T-helper 2 cell treated with Interferon-gamma antibody and Interleukin-4, amounts not matched to agents 5 μg/mL and 100 μg/mL, for 36 hours (primary cell): ENCODE results near the gene CAND2.
A peak's percentile ranks its signal among the peaks of the same experiment; 100 is the strongest.
"Not testable (repeated sequence)": the region's sequence is repeated elsewhere in the genome, so short reads cannot be mapped to it uniquely, and the experiment has no call there.

Experiments
- DNase-seq: peaks from one replicate; pipeline ENCODE4 v3.0.0; 2021; ENCODE audit warnings: low spot score
- H3K27ac Mint-ChIP-seq: one replicate; pipeline ENCODE4 v1.8.0; 2021; ENCODE audit warnings: mild to moderate bottlenecking, mixed read lengths
- H3K27me3 Mint-ChIP-seq: one replicate; pipeline ENCODE4 v1.8.0; 2021; ENCODE audit warnings: low read depth, mixed read lengths
- H3K36me3 Mint-ChIP-seq: one replicate; pipeline ENCODE4 v1.8.0; 2021; ENCODE audit warnings: low read depth, mixed read lengths
- H3K4me1 Mint-ChIP-seq: one replicate; pipeline ENCODE4 v1.8.0; 2021; ENCODE audit warnings: low read depth, mixed read lengths
- H3K4me3 Mint-ChIP-seq: one replicate; pipeline ENCODE4 v1.8.0; 2022; ENCODE audit warnings: mild to moderate bottlenecking, moderate library complexity, mixed read lengths
- H3K9me3 Mint-ChIP-seq: one replicate; pipeline ENCODE4 v1.8.0; 2021; ENCODE audit warnings: mixed read lengths

CAND2 gene

DNA sequence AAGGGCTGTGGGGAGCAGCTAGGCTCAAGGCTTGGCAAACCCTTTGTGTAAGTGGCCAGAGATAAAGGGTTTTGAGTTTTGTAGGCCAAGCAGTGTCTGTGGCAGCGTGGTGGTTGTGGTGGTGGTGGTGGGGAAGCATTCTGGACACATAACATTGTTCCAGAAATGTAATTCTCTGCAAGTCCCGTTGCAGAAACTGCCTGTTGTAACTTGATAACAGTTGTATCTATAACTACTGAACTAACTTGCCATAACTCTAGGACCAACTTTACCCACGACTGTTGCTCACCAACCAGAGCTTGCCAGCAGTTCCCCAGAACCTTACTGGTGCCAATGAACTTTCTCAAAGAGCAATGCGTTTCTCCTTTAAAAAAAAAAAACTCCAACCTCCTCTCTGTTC is 19.3 kb upstream of the CAND2 start:
- Mint-ChIP-seq H3K4me1 (no peaks in the 10 kb centered on the region), H3K27me3 (peaks cover 13% of the 10 kb centered on the region), H3K4me3 (no peak overlapping the region), H3K36me3 (no peaks in the 10 kb centered on the region), H3K9me3 (no peaks in the 10 kb centered on the region), H3K27ac (no peak overlapping the region)
- no peak for DNase-seq

DNA sequence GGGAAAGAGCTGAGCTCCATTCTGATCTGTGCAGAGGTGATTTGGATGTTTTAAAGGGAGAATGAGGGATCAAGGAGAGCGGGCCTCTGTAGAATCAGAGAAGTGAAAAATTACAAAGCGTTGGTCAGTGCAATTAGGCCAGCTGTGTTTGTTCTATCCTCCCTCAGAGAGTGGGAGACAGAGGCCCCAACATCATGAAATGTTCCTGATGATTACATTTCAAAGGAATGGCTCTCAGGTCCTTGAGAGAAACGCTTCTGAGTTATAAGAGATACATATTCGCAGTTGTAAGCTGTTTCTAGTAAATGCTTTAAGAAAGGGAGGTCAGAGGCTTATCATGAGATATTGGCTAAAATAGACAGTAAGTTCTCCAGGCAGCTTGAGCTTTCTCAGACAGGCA is 15.7 kb upstream of the CAND2 start:
- DNase-seq: no peak
- H3K36me3 Mint-ChIP-seq: no peaks in the 10 kb centered on the region
- H3K4me1 Mint-ChIP-seq: no peaks in the 10 kb centered on the region
- H3K4me3 Mint-ChIP-seq: no peak overlapping the region
- no peak overlapping the region for H3K27ac Mint-ChIP-seq
- peaks cover 15% of the 10 kb centered on the region for H3K27me3 Mint-ChIP-seq
- no peaks in the 10 kb centered on the region for H3K9me3 Mint-ChIP-seq

DNA sequence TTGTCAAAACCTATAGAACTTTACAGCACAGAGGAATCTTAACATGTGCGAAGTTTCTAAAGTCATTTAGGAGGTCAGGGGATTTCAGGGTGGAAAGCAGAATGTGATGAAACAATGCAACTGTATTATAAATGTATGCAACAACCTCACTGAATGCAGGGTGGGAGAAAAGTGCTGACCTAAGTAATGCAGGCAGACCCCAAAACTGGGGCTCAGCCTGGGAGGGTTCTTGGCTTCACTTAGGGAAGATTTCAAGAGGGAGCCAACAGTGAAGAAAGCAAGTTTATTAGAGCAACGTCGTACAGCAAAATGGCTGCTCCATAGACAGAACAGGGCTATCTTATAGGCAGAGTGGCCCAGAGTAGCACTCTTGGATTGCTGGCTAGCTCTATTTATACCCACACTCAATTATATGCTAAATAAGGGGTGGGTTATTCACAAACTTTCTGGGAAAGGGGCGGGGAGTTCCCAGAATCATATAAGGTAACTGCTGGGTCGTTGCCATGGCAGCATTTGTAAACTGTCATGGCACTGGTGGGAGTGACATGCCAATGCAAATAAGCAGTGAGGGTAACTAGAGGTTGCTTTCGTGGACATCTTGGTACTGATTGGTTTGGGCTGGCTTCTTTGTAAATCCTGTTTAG is 14.2 kb upstream of the CAND2 start:
- H3K36me3 Mint-ChIP-seq: no peaks in the 10 kb centered on the region
- no peak overlapping the region for H3K27ac Mint-ChIP-seq
- DNase-seq: no peak
- H3K27me3 Mint-ChIP-seq: peaks cover 18% of the 10 kb centered on the region
- H3K9me3 Mint-ChIP-seq: no peaks in the 10 kb centered on the region
- no peak overlapping the region for H3K4me3 Mint-ChIP-seq
- H3K4me1 Mint-ChIP-seq: no peaks in the 10 kb centered on the region

DNA sequence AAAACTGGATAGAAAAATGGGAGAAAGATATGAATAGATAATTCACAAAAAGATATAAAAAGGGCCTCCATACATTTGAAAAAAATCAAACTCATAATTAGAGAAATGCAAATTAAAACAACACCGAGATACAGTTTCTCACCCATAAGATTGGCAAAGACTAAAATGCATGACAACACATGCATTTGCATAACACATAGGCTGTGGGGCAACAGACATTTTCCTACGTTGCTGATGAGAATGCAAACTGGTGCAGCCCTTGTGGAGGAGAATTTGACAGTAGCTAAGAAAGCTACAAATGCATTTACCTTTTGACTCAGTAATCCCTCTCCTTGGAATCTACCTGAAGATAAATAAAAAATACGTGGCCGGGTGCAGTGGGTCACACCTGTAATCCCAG is 11.4 kb upstream of the CAND2 start:
- DNase-seq: no peak
- H3K27ac Mint-ChIP-seq: no peak overlapping the region
- no peaks in the 10 kb centered on the region for H3K4me1 Mint-ChIP-seq
- H3K36me3 Mint-ChIP-seq: no peaks in the 10 kb centered on the region
- no peak overlapping the region for H3K4me3 Mint-ChIP-seq
- H3K27me3 Mint-ChIP-seq: peaks cover 18% of the 10 kb centered on the region
- no peaks in the 10 kb centered on the region for H3K9me3 Mint-ChIP-seq

DNA sequence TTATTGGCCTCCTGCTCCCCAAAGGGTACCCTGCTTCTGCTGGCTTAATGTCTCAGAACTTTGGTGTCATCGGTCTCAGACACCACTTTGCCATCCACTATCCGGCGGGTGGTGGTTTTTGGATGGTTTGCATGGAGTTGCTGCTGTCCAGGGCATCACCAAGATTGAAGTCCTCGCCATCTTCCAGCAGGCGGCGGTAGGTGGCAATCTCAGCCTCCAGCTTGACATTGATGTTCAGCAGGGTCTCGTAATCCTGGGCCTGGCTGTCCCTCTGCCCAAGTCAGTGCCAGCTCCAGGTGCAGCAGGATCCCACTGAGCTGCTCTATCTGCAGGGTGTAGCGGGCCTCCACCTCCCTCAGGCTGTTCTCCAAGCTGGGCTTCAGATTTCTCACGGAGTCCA is 9.1 kb upstream of the CAND2 start:
- not testable (repeated sequence) for H3K4me3 Mint-ChIP-seq, H3K36me3 Mint-ChIP-seq, H3K9me3 Mint-ChIP-seq, H3K4me1 Mint-ChIP-seq, H3K27ac Mint-ChIP-seq
- peaks cover 21% of the 10 kb centered on the region for H3K27me3 Mint-ChIP-seq
- peak; percentile 29 for DNase-seq

DNA sequence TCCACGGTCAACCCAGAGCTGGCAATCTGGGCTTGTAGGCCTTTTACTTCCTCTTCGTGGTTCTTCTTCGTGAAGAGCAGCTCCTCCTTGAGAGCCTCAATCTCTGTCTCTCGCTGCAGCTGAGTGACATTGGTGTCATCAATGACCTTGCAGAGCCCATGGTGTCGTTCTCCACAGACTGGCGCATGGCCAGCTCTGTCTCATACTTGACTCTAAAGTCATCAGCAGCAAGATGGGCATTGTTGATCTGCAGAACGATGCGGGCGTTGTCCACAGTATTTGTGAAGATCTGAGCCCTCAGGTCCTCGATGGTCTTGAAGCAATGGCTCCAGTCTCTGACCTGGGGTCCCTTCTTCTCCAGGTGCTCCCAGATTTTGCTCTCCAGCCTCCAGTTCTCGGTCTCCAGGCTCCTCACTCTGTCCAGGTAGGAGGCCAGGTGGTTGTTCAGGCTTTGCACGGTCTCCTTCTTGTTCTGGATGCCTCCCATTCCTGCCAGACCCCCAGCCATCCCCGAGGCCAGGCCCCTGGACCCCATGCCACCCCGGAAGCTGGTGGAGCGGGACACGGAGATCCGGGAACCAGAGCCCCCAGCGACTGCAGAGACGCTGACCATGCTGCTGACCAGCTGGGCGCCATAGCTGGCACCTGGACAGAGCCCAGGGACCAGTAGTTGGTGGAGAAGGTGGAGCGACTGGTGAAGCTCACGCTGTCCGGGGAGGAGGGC is 8.4 kb upstream of the CAND2 start:
- H3K9me3 Mint-ChIP-seq, H3K27ac Mint-ChIP-seq, DNase-seq, H3K36me3 Mint-ChIP-seq, H3K4me3 Mint-ChIP-seq, H3K4me1 Mint-ChIP-seq: not testable (repeated sequence)
- peaks cover 17% of the 10 kb centered on the region for H3K27me3 Mint-ChIP-seq

DNA sequence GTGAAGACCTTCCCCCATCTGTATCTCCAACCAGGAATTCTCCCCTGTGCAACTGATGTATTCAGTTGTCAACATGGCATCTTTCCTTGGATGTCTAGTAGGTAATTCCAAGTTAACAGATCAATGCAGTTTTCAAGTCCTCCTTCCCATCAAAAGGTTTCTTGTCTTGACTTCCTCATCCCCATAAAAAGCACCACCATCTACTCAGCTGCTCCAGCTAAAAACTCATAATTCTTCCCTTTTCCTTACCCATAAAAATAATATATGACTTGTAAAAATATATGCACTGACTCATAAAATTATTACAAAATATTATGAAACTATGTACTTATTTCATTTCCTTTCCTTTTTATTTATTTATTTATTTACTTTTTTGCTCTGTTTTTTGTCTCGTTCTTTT is 5.0 kb upstream of the CAND2 start:
- no peak overlapping the region for H3K27ac Mint-ChIP-seq
- no peaks in the 10 kb centered on the region for H3K9me3 Mint-ChIP-seq
- no peak for DNase-seq
- H3K36me3 Mint-ChIP-seq: no peaks in the 10 kb centered on the region
- peaks cover 13% of the 10 kb centered on the region for H3K27me3 Mint-ChIP-seq
- H3K4me3 Mint-ChIP-seq: no peak overlapping the region
- peaks cover 1% of the 10 kb centered on the region for H3K4me1 Mint-ChIP-seq

DNA sequence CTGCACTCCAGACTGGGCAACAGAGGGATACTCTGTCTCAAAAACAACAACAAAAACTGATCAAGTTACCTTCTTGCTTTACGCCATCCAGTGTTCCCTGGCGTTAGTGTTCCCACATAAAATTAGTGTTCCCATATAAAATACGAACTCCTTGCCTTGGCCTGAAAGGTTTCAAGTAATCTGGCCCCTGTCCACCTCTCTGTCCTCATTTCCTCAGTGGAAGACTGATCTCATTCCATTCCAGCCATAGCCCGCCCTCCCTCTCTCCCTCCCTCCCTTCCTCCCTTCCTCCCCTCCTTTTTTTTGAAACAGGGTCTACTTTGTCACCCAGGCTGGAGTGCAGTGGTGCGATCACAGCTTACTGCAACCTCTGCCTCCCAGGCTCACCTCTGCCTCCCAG is 2.8 kb upstream of the CAND2 start:
- Mint-ChIP-seq H3K4me1 (peaks cover 1% of the 10 kb centered on the region), H3K36me3 (no peaks in the 10 kb centered on the region), H3K4me3 (no peak overlapping the region), H3K9me3 (no peaks in the 10 kb centered on the region), H3K27ac (no peak overlapping the region), H3K27me3 (peaks cover 27% of the 10 kb centered on the region)
- no peak for DNase-seq

DNA sequence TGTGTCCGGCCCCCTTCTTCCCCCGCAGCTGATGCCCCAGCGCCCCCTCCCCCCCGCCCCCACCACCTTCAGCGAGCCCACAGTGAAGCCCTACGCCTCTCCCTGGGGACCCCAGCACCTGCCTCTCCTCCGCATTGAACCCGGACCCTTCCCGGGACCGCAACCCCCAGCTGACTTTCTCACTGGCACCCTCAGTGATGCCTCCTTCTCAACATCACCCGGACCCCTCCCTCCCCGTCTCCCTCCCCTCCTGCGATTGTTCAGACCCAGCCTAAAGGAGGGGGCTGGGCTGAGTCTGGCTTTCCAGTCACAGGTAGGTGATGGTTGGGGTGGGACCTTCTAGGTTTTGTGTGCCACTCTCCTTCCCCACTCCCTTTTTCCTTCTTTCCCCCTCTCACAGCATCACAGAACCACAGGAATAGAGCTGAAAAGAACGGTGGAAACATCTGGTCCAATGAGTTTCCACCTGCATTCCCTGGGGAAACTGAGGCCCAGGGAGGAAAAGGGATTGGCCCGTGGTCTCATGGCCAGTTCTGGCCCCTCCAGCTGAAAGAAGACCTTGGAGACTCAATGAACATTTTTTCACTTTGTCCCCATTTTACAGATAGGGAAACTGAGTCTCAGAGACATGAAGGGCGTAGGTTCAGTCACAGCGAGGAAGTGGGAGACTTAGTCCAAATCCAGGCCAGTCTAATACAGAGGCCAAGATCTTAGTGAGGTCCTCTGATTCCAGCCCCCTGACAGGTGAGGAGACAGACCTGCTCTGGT is 828 bp downstream of the CAND2 start:
- no peak for DNase-seq
- Mint-ChIP-seq H3K36me3 (no peaks in the 10 kb centered on the region), H3K27ac (no peak overlapping the region), H3K27me3 (peaks cover 24% of the 10 kb centered on the region), H3K9me3 (no peaks in the 10 kb centered on the region), H3K4me3 (peak overlapping the region; percentile 10), H3K4me1 (peaks cover 1% of the 10 kb centered on the region)

DNA sequence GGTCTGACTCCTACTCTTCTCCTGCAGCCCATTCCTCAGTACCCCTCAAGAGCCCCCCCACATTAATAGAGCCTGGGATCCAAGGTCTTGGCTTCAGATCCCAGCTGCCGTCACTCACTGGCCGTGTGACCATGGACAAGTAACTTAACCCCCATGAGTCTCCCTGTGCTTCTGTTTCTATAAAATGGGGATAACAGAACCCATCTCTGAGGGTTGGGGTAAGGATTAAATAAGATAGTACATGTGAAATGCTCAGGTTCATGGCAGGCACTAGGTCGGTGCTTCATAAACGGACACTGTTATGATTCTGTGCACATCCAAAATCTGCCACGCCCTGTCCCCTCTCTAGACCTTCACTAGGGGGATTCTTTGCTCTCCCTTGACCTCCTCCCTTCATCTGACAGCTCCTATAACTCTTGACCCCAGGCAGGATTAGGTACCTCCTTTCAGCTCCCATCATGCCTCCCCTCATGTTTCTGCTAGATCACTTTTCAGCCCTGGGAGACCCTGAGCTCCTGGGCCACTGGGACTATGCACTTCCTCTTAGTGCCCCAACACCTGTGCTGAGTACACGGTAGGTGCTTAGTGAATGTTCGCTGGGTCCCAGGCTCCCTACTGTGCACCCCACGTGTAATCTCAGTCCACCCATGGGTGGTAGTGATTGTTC is 1.5 kb downstream of the CAND2 start:
- H3K27me3 Mint-ChIP-seq: peaks cover 23% of the 10 kb centered on the region
- no peak for DNase-seq
- no peaks in the 10 kb centered on the region for H3K36me3 Mint-ChIP-seq
- no peak overlapping the region for H3K27ac Mint-ChIP-seq
- no peak overlapping the region for H3K4me3 Mint-ChIP-seq
- peaks cover 1% of the 10 kb centered on the region for H3K4me1 Mint-ChIP-seq
- no peaks in the 10 kb centered on the region for H3K9me3 Mint-ChIP-seq

DNA sequence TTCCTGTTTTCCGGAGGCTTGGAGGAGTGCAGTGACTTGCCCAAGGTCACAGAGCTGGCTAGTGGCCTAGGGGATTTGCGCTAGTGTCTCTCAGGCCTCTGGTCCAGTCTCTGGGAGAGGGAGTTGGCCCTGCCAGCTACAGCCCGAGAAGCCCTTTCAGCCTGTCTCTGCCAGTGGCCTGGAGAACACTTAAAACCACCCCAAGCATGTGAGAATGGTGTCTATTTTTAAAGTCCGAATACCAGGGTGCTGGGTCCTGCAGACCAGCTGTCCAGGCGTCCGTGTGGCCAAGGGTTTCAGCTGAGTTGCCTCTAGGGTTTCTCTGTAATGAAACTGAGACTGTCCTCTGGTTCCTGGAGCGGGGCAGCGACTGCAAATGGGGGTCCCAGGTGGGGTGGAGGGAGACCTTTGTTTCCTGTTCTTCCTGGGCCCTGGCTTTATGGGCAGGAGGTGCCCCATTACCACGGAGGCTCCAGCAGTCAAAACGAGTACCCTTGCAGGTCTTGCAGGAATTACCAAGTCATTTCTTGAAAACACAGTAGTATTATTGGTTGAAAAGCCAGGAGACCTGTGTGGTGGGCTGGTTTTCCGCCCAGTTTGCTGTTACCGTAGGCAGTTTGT is 2.2 kb downstream of the CAND2 start:
- H3K9me3 Mint-ChIP-seq: no peaks in the 10 kb centered on the region
- H3K27me3 Mint-ChIP-seq: peaks cover 23% of the 10 kb centered on the region
- H3K4me3 Mint-ChIP-seq: no peak overlapping the region
- H3K4me1 Mint-ChIP-seq: peaks cover 1% of the 10 kb centered on the region
- H3K36me3 Mint-ChIP-seq: no peaks in the 10 kb centered on the region
- H3K27ac Mint-ChIP-seq: no peak overlapping the region
- DNase-seq: no peak

DNA sequence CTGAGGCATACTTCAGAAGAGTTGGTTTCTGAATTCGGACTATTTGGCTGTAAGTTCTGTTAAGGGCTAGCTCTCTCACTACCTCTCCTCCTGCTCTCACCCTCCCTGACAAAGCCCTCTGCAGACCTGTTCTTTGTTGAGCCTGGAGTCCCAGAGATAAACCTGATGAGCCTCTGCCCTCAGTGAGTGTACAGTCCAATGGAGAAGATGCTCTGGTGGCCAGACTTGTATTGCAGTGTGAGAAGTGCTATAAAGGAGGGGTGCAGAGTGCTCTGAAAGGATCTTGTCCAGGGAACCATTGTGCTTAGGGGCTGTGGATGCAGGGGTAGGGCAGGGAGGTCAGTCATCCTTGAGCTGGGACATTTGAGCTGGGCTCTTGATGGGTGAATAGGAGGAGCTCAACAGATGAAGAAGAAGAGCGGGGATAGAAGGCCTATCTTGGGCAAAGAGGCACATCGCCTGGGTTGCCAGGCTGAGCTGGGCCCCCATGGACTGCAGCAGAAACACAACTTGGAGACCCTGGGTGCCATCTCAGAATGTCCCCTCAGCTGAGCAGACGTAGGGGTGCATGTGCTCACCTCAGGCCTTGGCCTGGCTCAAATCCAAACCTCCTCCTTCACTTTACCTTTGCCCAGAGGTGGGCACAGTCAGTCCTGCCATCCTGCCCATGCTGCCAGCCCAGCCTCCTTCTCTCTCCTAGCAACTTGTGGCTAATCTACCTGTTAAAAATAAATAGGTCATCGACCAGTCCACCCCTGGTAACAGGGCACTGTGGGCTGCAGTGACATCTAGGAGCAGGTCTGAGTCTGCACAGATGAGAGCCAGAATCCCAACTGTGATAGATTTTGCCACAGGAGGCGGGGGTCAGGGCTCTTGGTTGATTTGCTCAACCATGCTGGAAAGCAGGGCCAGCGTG is 3.3 kb downstream of the CAND2 start:
- no peak overlapping the region for H3K4me3 Mint-ChIP-seq
- no peaks in the 10 kb centered on the region for H3K9me3 Mint-ChIP-seq
- peaks cover 1% of the 10 kb centered on the region for H3K4me1 Mint-ChIP-seq
- H3K27ac Mint-ChIP-seq: no peak overlapping the region
- DNase-seq: no peak
- peaks cover 23% of the 10 kb centered on the region for H3K27me3 Mint-ChIP-seq
- no peaks in the 10 kb centered on the region for H3K36me3 Mint-ChIP-seq

DNA sequence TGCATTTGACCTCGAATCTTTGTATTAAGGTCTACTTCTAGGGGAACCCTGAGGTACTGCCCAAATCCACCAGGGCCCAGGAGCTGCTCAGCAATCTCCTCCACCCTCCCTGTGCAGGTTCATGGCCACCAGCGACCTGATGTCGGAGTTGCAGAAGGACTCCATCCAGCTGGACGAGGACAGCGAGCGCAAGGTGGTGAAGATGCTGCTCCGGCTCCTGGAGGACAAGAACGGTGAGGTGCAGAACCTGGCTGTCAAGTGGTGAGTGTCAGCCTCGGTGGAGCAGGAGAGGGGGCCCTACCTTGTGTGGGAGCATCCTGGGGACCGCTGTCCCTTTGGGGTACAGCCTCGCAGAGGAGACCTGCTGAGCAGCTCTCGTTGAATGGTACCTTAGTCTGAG is 6.9 kb downstream of the CAND2 start:
- Mint-ChIP-seq H3K4me3 (no peak overlapping the region), H3K27me3 (peaks cover 1% of the 10 kb centered on the region), H3K9me3 (no peaks in the 10 kb centered on the region), H3K36me3 (no peaks in the 10 kb centered on the region), H3K27ac (no peak overlapping the region), H3K4me1 (no peaks in the 10 kb centered on the region)
- no peak for DNase-seq
